ENCODE results near the gene CISTR. TPM values are rescaled to one million over a fixed set of nuclear protein-coding genes. Genes with fewer than 3 reads are reported as not detected.

The CISTR gene
- total RNA-seq, 1 donor from 2014 or later, result not detected

DNA sequence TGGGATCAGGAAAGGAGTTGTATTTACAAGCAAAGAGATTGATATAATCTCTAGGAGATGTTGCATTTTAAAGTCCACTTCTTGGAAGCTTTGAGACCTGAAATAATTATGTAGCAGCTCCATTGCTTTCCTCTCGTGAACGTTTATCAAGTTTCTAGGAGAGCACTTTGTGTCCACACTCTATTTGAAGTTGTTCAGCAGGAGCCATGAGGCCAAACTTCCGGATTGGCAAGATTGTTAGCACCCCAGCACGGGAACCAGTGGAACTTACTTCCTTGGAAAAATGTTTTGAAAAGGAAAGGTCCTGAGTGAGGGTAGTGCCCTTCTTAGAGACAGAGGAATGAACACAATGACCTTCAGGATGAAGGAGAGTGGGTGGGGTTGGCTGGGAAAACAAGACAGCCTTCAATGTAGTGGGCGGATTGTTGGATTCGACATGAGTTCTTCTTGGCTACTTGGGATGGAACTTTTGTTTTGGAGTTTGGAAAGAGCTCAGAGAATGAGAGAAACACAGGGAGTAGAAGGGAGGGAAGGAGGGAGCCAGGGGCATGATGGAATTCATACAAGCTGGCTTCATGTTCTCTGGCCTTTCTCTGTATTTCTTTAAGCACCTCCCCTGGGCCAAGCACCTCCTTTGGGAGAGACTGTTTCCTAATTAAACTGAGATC lies 23.8 kb upstream of the CISTR start:
- Histone ChIP-seq H3K27me3 (ENCODE audit: insufficient read depth, low read length) (peaks cover 13% of the 10 kb centered on the region), H3K4me1 (ENCODE audit: insufficient read depth, low read length) (no peaks in the 10 kb centered on the region), H3K4me2 (ENCODE audit: low read length) (no peak overlapping the region), H3K27ac (ENCODE audit: low read depth, low read length) (no peak overlapping the region), H2AFZ (ENCODE audit: low read depth, low read length) (no peak overlapping the region), H4K20me1 (ENCODE audit: insufficient read depth, low read length) (no peaks in the 10 kb centered on the region), H3K9me3 (ENCODE audit: insufficient read depth, low read depth, low read length) (no peaks in the 10 kb centered on the region), H3K9ac (ENCODE audit: low read length) (no peak overlapping the region), H3K4me3 (ENCODE audit: insufficient read depth, low read depth, low read length) (no peak overlapping the region), H3K79me2 (ENCODE audit: insufficient read depth, low read length) (no peaks in the 10 kb centered on the region), H3K36me3 (ENCODE audit: insufficient read depth, low read length) (no peaks in the 10 kb centered on the region)
- Mint-ChIP-seq H3K9me3 (ENCODE audit: unreplicated experiment) (peaks cover 3% of the 10 kb centered on the region), H3K27ac (ENCODE audit: unreplicated experiment) (no peak overlapping the region), H3K27me3 (ENCODE audit: low read depth, unreplicated experiment) (peaks cover 70% of the 10 kb centered on the region), H3K4me3 (ENCODE audit: unreplicated experiment) (no peak overlapping the region), H3K36me3 (ENCODE audit: low read depth, unreplicated experiment) (no peaks in the 10 kb centered on the region), H3K4me1 (ENCODE audit: low read depth, unreplicated experiment) (no peaks in the 10 kb centered on the region)
- FAIRE-seq (no peak), DNase-seq (ENCODE audit: low read depth) (no peak)
- TF ChIP-seq, protein P1, sequence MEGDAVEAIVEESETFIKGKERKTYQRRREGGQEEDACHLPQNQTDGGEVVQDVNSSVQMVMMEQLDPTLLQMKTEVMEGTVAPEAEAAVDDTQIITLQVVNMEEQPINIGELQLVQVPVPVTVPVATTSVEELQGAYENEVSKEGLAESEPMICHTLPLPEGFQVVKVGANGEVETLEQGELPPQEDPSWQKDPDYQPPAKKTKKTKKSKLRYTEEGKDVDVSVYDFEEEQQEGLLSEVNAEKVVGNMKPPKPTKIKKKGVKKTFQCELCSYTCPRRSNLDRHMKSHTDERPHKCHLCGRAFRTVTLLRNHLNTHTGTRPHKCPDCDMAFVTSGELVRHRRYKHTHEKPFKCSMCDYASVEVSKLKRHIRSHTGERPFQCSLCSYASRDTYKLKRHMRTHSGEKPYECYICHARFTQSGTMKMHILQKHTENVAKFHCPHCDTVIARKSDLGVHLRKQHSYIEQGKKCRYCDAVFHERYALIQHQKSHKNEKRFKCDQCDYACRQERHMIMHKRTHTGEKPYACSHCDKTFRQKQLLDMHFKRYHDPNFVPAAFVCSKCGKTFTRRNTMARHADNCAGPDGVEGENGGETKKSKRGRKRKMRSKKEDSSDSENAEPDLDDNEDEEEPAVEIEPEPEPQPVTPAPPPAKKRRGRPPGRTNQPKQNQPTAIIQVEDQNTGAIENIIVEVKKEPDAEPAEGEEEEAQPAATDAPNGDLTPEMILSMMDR (IDR thresholded peaks at IDR 0.05; ENCODE audit: insufficient read depth, low read depth, low read length), result no peak
- TF ChIP-seq EZH2 (IDR thresholded peaks at IDR 0.05; ENCODE audit: insufficient read depth, low read length), result no peak

DNA sequence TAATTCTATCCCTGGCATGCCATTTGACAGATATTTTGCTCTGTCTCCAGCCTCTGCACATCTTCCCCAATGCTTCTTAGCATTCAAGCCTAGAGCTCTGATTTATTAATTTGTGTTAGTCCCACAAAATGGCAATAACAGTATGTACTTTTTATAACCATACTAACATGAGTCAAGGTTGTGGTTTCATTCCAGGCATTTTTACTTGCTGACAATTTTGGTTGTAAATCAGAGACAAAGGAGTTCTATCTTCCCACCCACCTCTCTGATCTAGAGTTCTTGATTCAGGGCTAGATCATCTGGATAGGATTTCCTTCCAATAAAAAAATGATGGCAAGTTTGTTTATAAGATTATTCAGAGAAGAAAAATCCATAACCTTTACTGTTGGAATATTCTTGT lies 18.5 kb upstream of the CISTR start:
- H3K4me2 ChIP-seq (ENCODE audit: low read length), result peak overlapping the region; percentile 68

More for the DNA sequence above, 18.5 kb upstream of the CISTR start:
- no peak overlapping the region for H2AFZ ChIP-seq (ENCODE audit: low read depth, low read length)
- H3K79me2 ChIP-seq (ENCODE audit: insufficient read depth, low read length), result no peaks in the 10 kb centered on the region
- peak overlapping the region; percentile 44 for H3K27ac ChIP-seq (ENCODE audit: low read depth, low read length)
- Mint-ChIP-seq H3K9me3 (ENCODE audit: unreplicated experiment) (peaks cover 2% of the 10 kb centered on the region), H3K27ac (ENCODE audit: unreplicated experiment) (no peak overlapping the region), H3K4me3 (ENCODE audit: unreplicated experiment) (no peak overlapping the region), H3K4me1 (ENCODE audit: low read depth, unreplicated experiment) (peaks cover 9% of the 10 kb centered on the region), H3K36me3 (ENCODE audit: low read depth, unreplicated experiment) (no peaks in the 10 kb centered on the region), H3K27me3 (ENCODE audit: low read depth, unreplicated experiment) (peaks cover 63% of the 10 kb centered on the region)
- peaks cover 10% of the 10 kb centered on the region for H3K4me1 ChIP-seq (ENCODE audit: insufficient read depth, low read length)
- no peak overlapping the region for H3K4me3 ChIP-seq (ENCODE audit: insufficient read depth, low read depth, low read length)
- H3K9ac ChIP-seq (ENCODE audit: low read length), result no peak overlapping the region
- no peak for TF ChIP-seq EZH2 (IDR thresholded peaks at IDR 0.05; ENCODE audit: insufficient read depth, low read length)
- TF ChIP-seq, protein P1 (IDR thresholded peaks at IDR 0.05; ENCODE audit: insufficient read depth, low read depth, low read length), result no peak
- peak; percentile 96 for DNase-seq (ENCODE audit: low read depth)
- peaks cover 10% of the 10 kb centered on the region for H3K27me3 ChIP-seq (ENCODE audit: insufficient read depth, low read length)
- no peaks in the 10 kb centered on the region for H4K20me1 ChIP-seq (ENCODE audit: insufficient read depth, low read length)
- no peaks in the 10 kb centered on the region for H3K36me3 ChIP-seq (ENCODE audit: insufficient read depth, low read length)
- peak; percentile 34 for FAIRE-seq
- no peaks in the 10 kb centered on the region for H3K9me3 ChIP-seq (ENCODE audit: insufficient read depth, low read depth, low read length)

Measured in astrocyte (in vitro differentiated cells and primary cell).